Activated CD4-positive, alpha-beta T cell treated with anti-CD3 and anti-CD28 coated beads, Interleukin-2, amount 10 ng/mL, durations not matched to agents 7 days and 5 days (primary cell): ENCODE measurements around the gene UTS2R. TPM values are rescaled to one million over a fixed set of nuclear protein-coding genes. Genes with fewer than 3 reads are reported as not detected.
A peak's percentile ranks its signal among the peaks of the same experiment; 100 is the strongest.

ENCODE experiments used
- CTCF ChIA-PET: fragments of 350-600 bp; sonication (Branson Sonifier 250); formaldehyde crosslinking; loops from one replicate; lab custom pipeline; 2021; ENCODE audit warnings: antibody characterized with exemption; lab: Charles Lee
- POLR2A ChIA-PET: fragments of 350-600 bp; sonication (Branson Sonifier 250); formaldehyde crosslinking; loops from one replicate; lab custom pipeline; 2021; ENCODE audit warnings: antibody characterized with exemption; lab: Charles Lee
- DNase-seq: peaks from one replicate; pipeline ENCODE4 v3.0.0-alpha.2; 2020
- H3K27ac Mint-ChIP-seq: one replicate; pipeline ENCODE4 v1.8.0; 2021; ENCODE audit warnings: mild to moderate bottlenecking, moderate library complexity, mixed read lengths
- H3K27me3 Mint-ChIP-seq: one replicate; pipeline ENCODE4 v1.8.0; 2021; ENCODE audit warnings: mixed read lengths
- H3K36me3 Mint-ChIP-seq: one replicate; pipeline ENCODE4 v1.8.0; 2021; ENCODE audit warnings: low read depth, mixed read lengths
- H3K4me1 Mint-ChIP-seq: one replicate; pipeline ENCODE4 v1.8.0; 2021; ENCODE audit warnings: mixed read lengths
- H3K4me3 Mint-ChIP-seq: one replicate; pipeline ENCODE4 v1.8.0; 2021; ENCODE audit warnings: mild to moderate bottlenecking, moderate library complexity, mixed read lengths
- H3K9me3 Mint-ChIP-seq: one replicate; pipeline ENCODE4 v1.8.0; 2021; ENCODE audit warnings: mixed read lengths
- total RNA-seq, 2 experiments: library from RNA; stranded (reverse); gene quantifications; one replicate each; pipeline ENCODE4 v1.2.3, GENCODE V29; 2021

The UTS2R gene
- total RNA-seq, 2 experiments from 2014 or later = not detected

DNA sequence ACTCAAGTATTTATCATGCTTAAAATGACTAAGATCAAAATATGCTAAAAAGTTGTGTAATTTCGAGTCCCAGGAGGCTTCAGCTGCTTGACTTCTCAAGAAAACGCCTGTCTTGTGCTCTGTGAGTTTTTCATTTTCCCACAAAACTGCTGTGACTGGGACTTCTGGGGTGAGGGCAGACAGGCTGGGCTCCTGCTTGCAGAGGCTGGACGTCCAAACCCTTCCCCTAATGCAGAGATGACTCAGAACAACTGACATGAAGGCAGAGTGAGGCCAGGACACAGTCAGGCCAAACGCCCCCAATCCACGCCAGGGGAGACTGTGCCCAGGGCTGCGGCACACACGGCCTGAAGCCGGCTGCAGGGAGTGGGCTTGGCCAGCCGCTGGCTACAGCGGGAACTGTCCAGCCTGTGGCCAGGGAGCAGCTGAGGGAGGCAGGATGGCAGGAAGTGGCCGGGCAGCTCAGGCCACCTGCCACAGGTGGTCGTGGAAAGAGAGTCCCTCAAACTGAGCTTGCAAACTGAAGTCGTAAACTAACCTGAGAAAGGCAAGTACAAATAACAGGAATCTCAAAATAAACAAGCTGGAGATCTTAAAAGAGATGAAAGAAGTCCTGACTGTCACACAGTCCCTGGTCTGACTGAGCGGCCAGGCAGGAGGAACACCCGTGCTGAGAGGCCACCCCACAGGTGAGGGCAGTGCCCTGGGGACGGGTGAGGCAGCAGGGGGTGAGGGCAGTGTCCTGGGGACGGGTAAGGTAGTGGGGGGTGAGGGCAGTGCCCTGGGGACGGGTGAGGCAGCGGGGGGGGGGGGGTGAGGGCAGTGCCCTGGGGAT lies 25.3 kb downstream of the UTS2R start:
- CTCF ChIA-PET = no interaction called here
- Mint-ChIP-seq H3K9me3 (no peaks in the 10 kb centered on the region), H3K4me3 (no peak overlapping the region)

DNA sequence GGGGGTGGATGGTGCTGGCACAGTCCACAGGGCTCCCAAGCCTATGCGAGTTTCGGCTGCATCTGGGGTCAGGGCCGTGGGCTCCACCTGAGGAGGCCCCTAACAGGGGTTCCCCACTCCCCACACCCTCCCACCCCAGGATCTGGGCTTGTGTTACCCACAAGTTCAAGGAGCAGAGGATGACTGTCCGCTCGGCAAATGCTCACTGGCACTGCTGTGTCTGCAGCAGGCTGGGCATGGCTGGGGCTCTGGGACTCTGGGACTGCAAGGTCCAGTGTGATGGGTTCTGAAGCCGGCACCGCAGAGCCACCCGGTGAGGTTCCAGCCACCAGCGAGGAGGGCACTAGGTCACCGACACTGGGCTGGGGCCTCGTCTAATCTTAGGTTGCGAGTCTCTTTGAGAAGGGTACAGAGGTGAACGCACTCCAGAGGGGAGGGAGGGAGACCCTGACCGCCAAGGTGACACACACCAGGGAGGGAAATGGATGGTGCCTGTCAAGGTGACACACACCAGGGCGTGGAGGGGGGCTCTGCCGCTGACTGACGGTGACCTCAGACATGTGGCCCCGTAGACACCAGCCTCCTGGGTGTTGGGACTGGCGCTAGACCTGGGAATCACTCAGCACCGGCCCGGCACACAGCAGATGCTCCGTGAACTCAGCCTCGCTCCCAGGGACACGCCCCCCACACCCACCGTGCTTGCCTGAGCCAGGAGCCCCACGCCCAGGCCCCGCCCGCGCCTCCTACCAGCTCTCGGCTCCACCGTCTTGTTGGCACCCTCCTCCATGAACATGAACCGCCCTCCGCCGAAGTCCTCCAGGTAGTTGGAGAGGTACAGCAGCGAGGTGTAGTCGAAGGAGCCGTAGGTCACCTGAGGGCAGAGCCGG lies 26.1 kb downstream of the UTS2R start:
- no peak overlapping the region for H3K4me3 Mint-ChIP-seq
- H3K27ac Mint-ChIP-seq = no peak overlapping the region
- H3K4me1 Mint-ChIP-seq = peaks cover 18% of the 10 kb centered on the region
- H3K9me3 Mint-ChIP-seq = no peaks in the 10 kb centered on the region
- H3K27me3 Mint-ChIP-seq = no peaks in the 10 kb centered on the region
- POLR2A ChIA-PET = no interaction called here
- peaks cover 6% of the 10 kb centered on the region for H3K36me3 Mint-ChIP-seq
- DNase-seq = no peak
- CTCF ChIA-PET = no interaction called here

More for the DNA sequence above, 25.3 kb downstream of the UTS2R start:
- Mint-ChIP-seq H3K27me3 (no peaks in the 10 kb centered on the region), H3K4me1 (peaks cover 17% of the 10 kb centered on the region), H3K27ac (no peak overlapping the region), H3K36me3 (peaks cover 5% of the 10 kb centered on the region)
- DNase-seq = no peak
- POLR2A ChIA-PET = interaction anchor here (0.7 kb wide), 1 partner anchor 64 kb away, joined by 3 read pairs; no protein-coding TSS in a partner anchor

DNA sequence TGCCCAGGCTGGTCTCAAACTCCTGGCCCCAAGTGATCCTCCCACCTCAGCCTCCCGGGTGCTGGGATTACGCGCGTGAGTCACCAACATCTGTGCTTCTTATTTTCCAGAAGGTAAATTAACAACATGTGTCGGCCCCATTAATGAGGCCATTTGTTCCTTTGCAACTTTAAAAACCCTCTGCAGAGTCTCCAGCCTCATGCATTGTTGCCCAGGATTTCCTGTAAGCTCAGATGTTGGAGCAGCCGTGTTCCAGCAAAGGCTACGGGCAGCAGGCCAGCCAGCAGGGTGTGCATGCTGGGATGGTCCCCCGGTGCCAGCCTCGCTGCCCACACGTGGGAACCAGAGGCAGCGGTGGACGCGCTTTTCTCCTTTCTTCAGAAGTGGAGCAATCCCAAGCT lies 27.5 kb downstream of the UTS2R start:
- CTCF ChIA-PET = interaction anchor here (1.2 kb wide), 1 partner anchor 93 kb away, joined by 3 read pairs; no protein-coding TSS in a partner anchor
- peaks cover 18% of the 10 kb centered on the region for H3K4me1 Mint-ChIP-seq
- H3K27ac Mint-ChIP-seq = no peak overlapping the region
- H3K27me3 Mint-ChIP-seq = no peaks in the 10 kb centered on the region
- H3K4me3 Mint-ChIP-seq = no peak overlapping the region
- DNase-seq = no peak
- no peaks in the 10 kb centered on the region for H3K9me3 Mint-ChIP-seq
- POLR2A ChIA-PET = no interaction called here
- peaks cover 17% of the 10 kb centered on the region for H3K36me3 Mint-ChIP-seq

DNA sequence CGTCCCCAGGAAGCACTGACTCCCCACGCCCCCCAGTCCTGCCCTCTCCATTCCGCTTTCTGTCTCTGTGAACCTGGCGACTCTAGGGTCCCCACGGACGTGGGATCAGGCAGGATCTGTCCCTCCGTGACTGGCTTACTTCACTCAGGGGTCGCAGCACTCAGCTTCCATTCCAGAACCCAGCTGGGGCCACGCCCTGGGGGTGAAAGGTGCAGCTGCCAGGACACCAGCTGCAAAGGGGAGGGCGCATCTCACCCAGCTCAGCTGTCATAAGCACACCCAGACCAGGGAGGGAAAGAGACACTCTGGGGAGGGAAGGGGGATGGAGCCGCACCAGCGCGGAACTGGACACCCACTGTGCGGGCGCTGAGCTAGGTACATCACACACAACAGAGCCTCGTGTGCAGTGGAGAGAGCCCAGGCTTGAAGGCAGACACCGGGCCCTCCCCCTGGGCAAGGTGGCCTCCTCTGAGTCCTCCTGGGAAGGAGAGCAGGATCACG lies 28.1 kb downstream of the UTS2R start:
- H3K36me3 Mint-ChIP-seq = peaks cover 17% of the 10 kb centered on the region
- H3K9me3 Mint-ChIP-seq = no peaks in the 10 kb centered on the region
- H3K4me3 Mint-ChIP-seq = no peak overlapping the region
- CTCF ChIA-PET = interaction anchor here (0.7 to 1.2 kb wide), 3 partner anchors 16 to 93 kb away, joined by 3 read pairs; no protein-coding TSS in a partner anchor
- H3K27me3 Mint-ChIP-seq = no peaks in the 10 kb centered on the region
- H3K4me1 Mint-ChIP-seq = peaks cover 18% of the 10 kb centered on the region
- no peak for DNase-seq
- POLR2A ChIA-PET = no interaction called here
- no peak overlapping the region for H3K27ac Mint-ChIP-seq

DNA sequence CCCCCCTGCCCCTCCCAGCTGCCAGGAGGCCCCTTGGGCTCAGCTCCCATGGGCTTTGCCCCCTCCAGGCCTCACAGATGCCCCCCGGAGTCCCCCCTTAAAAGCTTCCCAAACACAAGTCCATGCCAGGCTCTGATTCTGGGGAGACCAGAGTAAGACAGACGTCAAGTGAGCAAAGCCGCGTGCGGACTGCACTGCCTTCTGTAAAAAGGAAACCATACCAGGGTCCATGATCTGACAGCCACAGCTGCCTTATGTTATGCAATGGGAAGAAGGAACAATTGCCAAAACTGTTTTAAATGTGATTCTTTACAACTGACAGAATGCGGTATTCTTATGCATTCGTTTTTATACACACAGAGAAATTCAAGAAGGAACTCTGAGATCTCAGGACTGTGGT lies 28.6 kb downstream of the UTS2R start:
- peaks cover 18% of the 10 kb centered on the region for H3K4me1 Mint-ChIP-seq
- H3K36me3 Mint-ChIP-seq = peaks cover 18% of the 10 kb centered on the region
- no peaks in the 10 kb centered on the region for H3K27me3 Mint-ChIP-seq
- peak overlapping the region; percentile 7 for H3K27ac Mint-ChIP-seq
- ChIA-PET CTCF (interaction anchor here (0.7 to 0.9 kb wide), 2 partner anchors 16 to 62 kb away, joined by 3 read pairs; no protein-coding TSS in a partner anchor), POLR2A (no interaction called here)
- no peak for DNase-seq
- H3K9me3 Mint-ChIP-seq = no peaks in the 10 kb centered on the region
- no peak overlapping the region for H3K4me3 Mint-ChIP-seq

DNA sequence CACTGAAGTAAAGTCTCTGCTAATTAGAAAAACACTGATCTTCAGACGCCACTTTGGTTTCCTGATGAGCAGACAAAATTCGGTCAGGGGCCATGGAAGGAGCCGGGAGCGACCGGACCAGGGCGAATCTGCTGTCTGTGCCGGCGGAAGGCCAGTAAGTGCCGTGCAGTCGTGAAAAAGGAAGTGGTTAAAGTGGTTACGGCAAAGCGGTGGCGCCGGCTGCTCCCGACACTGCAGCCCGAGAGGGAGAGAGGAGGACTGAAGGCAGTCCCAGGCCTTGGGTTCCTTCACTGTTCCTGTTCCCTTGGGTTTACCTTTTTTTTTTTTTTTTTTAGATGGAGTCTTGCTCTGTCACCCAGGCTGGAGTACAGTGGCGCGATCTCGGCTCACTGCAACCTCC lies 29.3 kb downstream of the UTS2R start:
- Mint-ChIP-seq H3K4me1 (peaks cover 18% of the 10 kb centered on the region), H3K27me3 (no peaks in the 10 kb centered on the region), H3K27ac (peak overlapping the region; percentile 88), H3K36me3 (peaks cover 19% of the 10 kb centered on the region), H3K9me3 (no peaks in the 10 kb centered on the region), H3K4me3 (peak overlapping the region; percentile 65)
- CTCF ChIA-PET = no interaction called here
- peak; percentile 66 for DNase-seq
- POLR2A ChIA-PET = no interaction called here

DNA sequence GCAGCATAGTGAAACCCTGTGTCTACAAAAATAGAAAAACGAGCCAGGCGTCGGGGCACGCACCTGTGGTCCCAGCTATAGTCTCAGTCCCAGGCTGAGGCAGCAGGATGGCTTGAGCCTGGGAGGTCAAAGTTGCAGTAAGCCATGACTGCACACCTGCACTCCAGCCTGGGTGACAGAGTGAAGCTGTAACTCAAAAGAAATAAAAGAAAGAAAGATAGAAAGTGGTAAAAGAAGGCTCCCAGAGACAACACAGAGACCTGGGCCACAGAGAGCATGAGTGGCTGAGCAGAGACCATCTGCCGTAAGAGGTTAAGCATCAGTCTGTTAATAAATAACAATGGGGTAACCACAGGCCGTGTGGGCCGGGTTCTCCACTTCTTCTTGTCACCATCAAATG lies 31.3 kb downstream of the UTS2R start:
- Mint-ChIP-seq H3K36me3 (peaks cover 20% of the 10 kb centered on the region), H3K4me3 (no peak overlapping the region), H3K4me1 (peaks cover 21% of the 10 kb centered on the region), H3K27ac (no peak overlapping the region), H3K27me3 (no peaks in the 10 kb centered on the region), H3K9me3 (no peaks in the 10 kb centered on the region)
- POLR2A ChIA-PET = no interaction called here
- no peak for DNase-seq
- CTCF ChIA-PET = interaction anchor here (1.9 kb wide), 1 partner anchor 11 kb away, joined by 7 read pairs; no protein-coding TSS in a partner anchor

DNA sequence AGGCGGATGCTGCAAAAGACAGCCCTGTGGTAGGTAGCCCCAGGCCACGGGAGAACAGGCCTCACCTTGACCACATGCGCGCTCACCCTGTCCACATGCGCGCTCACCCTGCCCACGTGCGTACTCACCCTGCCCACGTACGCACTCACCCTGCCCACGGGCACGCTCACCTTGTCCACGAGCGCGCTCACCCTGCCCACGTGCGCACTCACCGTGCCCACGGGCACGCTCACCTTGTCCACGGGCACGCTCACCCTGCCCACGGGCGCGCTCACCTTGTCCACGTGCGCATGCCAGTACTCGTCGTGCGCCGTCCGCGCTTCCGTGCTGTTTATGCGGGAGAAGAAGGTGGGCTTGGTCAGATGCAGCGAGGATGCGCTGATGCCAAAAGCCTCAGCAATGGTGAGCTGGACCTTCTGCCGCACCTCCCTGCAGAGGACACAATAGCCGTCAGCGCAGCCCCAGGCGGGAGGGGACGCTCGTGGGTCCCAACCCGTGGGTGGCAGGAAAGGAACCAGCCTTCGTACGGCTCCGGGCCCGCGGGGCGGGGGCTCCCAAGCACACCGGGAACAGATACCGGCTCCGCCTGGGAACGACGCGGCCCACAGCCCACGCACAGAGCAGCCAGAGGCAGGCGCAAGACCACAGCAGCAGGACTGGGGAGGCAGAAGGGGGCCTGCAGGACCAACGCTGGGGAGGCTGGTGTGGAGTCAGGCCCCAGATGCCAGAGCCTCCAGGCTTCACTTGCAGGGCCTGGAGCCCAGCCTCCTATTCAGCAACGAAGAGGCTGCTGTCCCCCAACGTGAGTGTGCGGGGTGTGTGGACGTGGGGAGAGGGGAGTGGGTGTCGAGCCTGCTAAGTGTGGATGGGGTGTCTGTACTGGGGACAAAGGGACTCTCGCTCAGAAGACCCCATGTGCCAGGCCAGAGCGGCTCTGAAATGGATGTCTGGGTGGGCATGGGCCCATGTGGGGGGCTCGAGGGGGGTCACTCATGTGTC lies 32.4 kb downstream of the UTS2R start:
- Mint-ChIP-seq H3K4me1 (peaks cover 21% of the 10 kb centered on the region), H3K4me3 (no peak overlapping the region), H3K27me3 (no peaks in the 10 kb centered on the region), H3K9me3 (no peaks in the 10 kb centered on the region), H3K27ac (no peak overlapping the region), H3K36me3 (peaks cover 20% of the 10 kb centered on the region)
- DNase-seq = no peak
- POLR2A ChIA-PET = no interaction called here
- CTCF ChIA-PET = interaction anchor here (0.6 to 1.9 kb wide), 2 partner anchors 10 to 88 kb away, joined by 3 to 7 read pairs; no protein-coding TSS in a partner anchor

DNA sequence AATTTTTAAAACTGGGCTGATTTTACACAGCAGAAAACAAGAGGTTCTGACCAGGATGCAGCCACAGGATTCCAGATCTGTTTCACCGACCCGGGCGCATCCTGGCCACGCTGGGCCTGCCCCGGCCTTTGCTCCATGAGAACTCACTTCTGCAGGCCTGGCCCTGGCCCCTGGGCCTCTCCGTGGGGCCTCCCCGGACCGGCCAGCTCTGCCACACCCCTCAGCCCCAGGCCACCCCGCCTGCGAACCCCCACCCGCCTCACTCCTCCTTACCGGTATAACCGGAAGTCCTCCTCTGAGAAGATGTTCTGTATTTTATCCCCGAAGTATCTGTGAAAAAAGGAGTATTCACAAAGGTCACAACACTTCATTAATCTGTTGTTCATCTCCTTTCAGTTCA lies 33.5 kb downstream of the UTS2R start:
- H3K4me3 Mint-ChIP-seq = no peak overlapping the region
- H3K4me1 Mint-ChIP-seq = peaks cover 21% of the 10 kb centered on the region
- no peak for DNase-seq
- no peaks in the 10 kb centered on the region for H3K9me3 Mint-ChIP-seq
- POLR2A ChIA-PET = no interaction called here
- H3K27ac Mint-ChIP-seq = no peak overlapping the region
- no peaks in the 10 kb centered on the region for H3K27me3 Mint-ChIP-seq
- peaks cover 20% of the 10 kb centered on the region for H3K36me3 Mint-ChIP-seq
- CTCF ChIA-PET = no interaction called here

DNA sequence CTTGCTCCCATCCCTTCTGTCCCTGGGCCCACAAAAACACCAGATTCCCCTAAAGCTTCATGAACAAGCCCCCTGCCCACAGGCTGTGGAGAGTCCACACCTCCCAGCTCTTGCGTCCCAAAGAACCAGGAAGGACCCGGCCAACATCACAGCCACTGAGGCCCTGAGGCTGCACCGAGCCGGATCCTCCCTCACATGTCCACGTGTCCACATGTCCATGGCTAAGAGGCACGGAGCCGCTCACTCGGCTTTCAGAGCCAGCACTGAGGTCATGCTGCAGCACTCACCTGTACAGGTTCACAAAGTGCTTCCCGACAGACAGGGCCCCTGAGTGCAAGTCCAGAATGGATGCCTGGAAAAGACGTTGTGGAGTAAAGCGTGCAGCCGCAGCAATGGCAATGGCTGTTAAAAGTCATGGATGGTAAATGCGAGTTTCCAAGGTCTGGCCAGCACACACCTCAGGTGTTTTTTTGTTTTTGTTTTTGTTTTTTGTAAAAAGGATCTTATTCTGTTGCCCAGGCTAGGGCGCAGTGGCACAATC lies 34.6 kb downstream of the UTS2R start:
- Mint-ChIP-seq H3K4me3 (no peak overlapping the region), H3K27ac (no peak overlapping the region), H3K36me3 (peaks cover 18% of the 10 kb centered on the region), H3K9me3 (no peaks in the 10 kb centered on the region), H3K27me3 (no peaks in the 10 kb centered on the region), H3K4me1 (peaks cover 12% of the 10 kb centered on the region)
- ChIA-PET CTCF (no interaction called here), POLR2A (no interaction called here)
- no peak for DNase-seq

DNA sequence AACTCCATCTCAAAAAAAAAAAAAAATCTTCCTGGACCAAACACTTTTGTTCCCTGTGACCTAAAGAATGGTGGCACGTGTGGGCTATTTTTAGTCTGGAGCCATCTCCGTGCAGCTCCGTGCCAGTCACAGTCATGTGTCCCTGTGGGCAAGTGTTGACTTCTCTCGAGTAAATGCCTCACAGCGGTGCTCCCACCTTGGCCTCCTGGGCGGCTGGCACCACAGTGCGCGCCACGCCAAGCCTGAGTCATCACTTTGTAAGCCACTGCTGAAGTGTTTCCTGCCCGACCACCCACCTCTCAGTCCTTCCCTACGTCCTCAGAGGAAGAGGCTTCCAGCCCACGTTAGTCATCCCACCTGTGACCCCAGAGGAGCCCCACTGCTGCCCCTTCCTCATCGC lies 35.7 kb downstream of the UTS2R start:
- no peak overlapping the region for H3K27ac Mint-ChIP-seq
- H3K4me3 Mint-ChIP-seq = no peak overlapping the region
- H3K27me3 Mint-ChIP-seq = no peaks in the 10 kb centered on the region
- peaks cover 15% of the 10 kb centered on the region for H3K36me3 Mint-ChIP-seq
- H3K9me3 Mint-ChIP-seq = no peaks in the 10 kb centered on the region
- DNase-seq = no peak
- POLR2A ChIA-PET = no interaction called here
- H3K4me1 Mint-ChIP-seq = peaks cover 5% of the 10 kb centered on the region
- CTCF ChIA-PET = interaction anchor here (0.6 kb wide), 1 partner anchor 675 kb away, joined by 5 read pairs; no protein-coding TSS in a partner anchor
